GM12878 (cell line): ENCODE measurements around the gene STK16. TPM values are rescaled to one million over a fixed set of nuclear protein-coding genes. Genes with fewer than 3 reads are reported as not detected.

Experiments
- BACH1 ChIP-seq: fragments of 450-650 bp; IDR thresholded peaks from 2 replicates; pipeline ENCODE4 v1.6.1; 2017; ENCODE audit warnings: mild to moderate bottlenecking, borderline replicate concordance
- BHLHE40 ChIP-seq, 2 experiments: fragments of 450-650 bp in 1 of 2; IDR thresholded peaks; 2 replicates each; pipeline ENCODE4 v1.6.1; 2011 to 2017; ENCODE audit warnings: low read depth in 2 of 2, borderline replicate concordance in 1 of 2, improper control_type of control experiment in 1 of 2, low read length in 1 of 2, mild to moderate bottlenecking in 1 of 2
- HCFC1 ChIP-seq: fragments of 150-350 bp; IDR thresholded peaks from 2 replicates; pipeline ENCODE4 v1.6.1; 2014; ENCODE audit warnings: low read length
- MEF2B ChIP-seq: fragments of 450-650 bp; IDR thresholded peaks from 2 replicates; pipeline ENCODE4 v1.6.1; 2018; ENCODE audit warnings: mild to moderate bottlenecking, moderate library complexity; ENCODE audit not compliant: partially characterized antibody, poor library complexity, severe bottlenecking
- MXI1 ChIP-seq: fragments of 150-350 bp; IDR thresholded peaks from 2 replicates; pipeline ENCODE4 v1.6.1; 2011; ENCODE audit warnings: low read depth, mild to moderate bottlenecking, inconsistent platforms, low read length, improper control_type of control experiment
- PML ChIP-seq: IDR thresholded peaks from 2 replicates; pipeline ENCODE4 v1.6.1; 2012; ENCODE audit warnings: low read length, inconsistent platforms
- POLR2A ChIP-seq: IDR thresholded peaks from 2 replicates; pipeline ENCODE4 v1.6.1; 2011; ENCODE audit warnings: low read depth, mild to moderate bottlenecking, low read length
- POU2F2 ChIP-seq: IDR thresholded peaks from 3 replicates; pipeline ENCODE4 v1.6.1; 2011; ENCODE audit warnings: low read depth, mild to moderate bottlenecking, low read length, borderline replicate concordance
- RAD21 ChIP-seq: IDR thresholded peaks from 2 replicates; pipeline ENCODE4 v1.6.1; 2011; ENCODE audit warnings: mild to moderate bottlenecking, low read depth, low read length, moderate library complexity; ENCODE audit not compliant: insufficient read depth
- RB1 ChIP-seq: fragments of 450-650 bp; formaldehyde crosslinking; IDR thresholded peaks from 2 replicates; pipeline ENCODE4 v1.6.1; 2017; ENCODE audit warnings: mild to moderate bottlenecking, borderline replicate concordance
- RBBP5 ChIP-seq: fragments of 200-600 bp; sonication (generic); conservative IDR thresholded peaks from 2 replicates; pipeline ENCODE4 v1.6.1; 2016
- SIN3A ChIP-seq: IDR thresholded peaks from 2 replicates; pipeline ENCODE4 v1.6.1; 2012; ENCODE audit warnings: low read depth, low read length, improper control_type of control experiment
- SMC3 ChIP-seq: IDR thresholded peaks from 2 replicates; pipeline ENCODE4 v1.6.1; 2011; ENCODE audit warnings: low read length, improper control_type of control experiment, borderline replicate concordance
- SP1 ChIP-seq: IDR thresholded peaks from one replicate; pipeline ENCODE4 v1.6.1; 2011; ENCODE audit warnings: low read depth, low read length
- SPI1 ChIP-seq: IDR thresholded peaks from 2 replicates; pipeline ENCODE4 v1.6.1; 2011; ENCODE audit warnings: low read depth, mild to moderate bottlenecking, low read length, moderate library complexity, borderline replicate concordance; ENCODE audit not compliant: insufficient read depth
- SUZ12 ChIP-seq: fragments of 200-600 bp; sonication (generic); IDR thresholded peaks from one replicate; pipeline ENCODE4 v1.6.1; 2018; ENCODE audit warnings: antibody characterized with exemption, mild to moderate bottlenecking; ENCODE audit not compliant: unreplicated experiment
- TARDBP ChIP-seq: IDR thresholded peaks from 2 replicates; pipeline ENCODE4 v1.6.1; 2016; ENCODE audit warnings: borderline replicate concordance
- TCF12 ChIP-seq: IDR thresholded peaks from 2 replicates; pipeline ENCODE4 v1.6.1; 2011; ENCODE audit warnings: low read depth, mild to moderate bottlenecking, low read length
- YBX1 ChIP-seq: fragments of 450-650 bp; IDR thresholded peaks from 2 replicates; pipeline ENCODE4 v1.6.1; 2016; ENCODE audit warnings: antibody characterized with exemption
- ZNF217 ChIP-seq: fragments of 450-650 bp; IDR thresholded peaks from 2 replicates; pipeline ENCODE4 v1.6.1; 2017; ENCODE audit warnings: antibody characterized with exemption, mild to moderate bottlenecking
- ZSCAN29 ChIP-seq: fragments of 450-650 bp; IDR thresholded peaks from 2 replicates; pipeline ENCODE4 v1.6.1; 2017; ENCODE audit warnings: mild to moderate bottlenecking, moderate library complexity
- polyA plus RNA-seq, 11 experiments: library from polyadenylated mRNA; depleted of rRNA in 4 of 11; unstranded in 6 of 11; stranded (reverse) in 5 of 11; fragments of >200 nt; fragmentation: Nextera tagmentation in 4 of 11; fragmentation: Illumina TruSeq in 1 of 11; extraction: Ambion mirVana in 4 of 11; extraction: Trizol in 1 of 11; gene quantifications; 1 replicate in 1 of 11; 2 replicates in 10 of 11; pipeline versions ENCODE4 v1.2.1 to v1.2.3, GENCODE V29; 2011 to 2016; ENCODE audit warnings: inconsistent platforms in 2 of 11, missing spikeins in 2 of 11, low read depth in 1 of 11
- total RNA-seq, 4 experiments: library from RNA; depleted of rRNA in 3 of 4; stranded (reverse); fragments of >200 nt in 3 of 4; fragmentation: Illumina TruSeq in 1 of 4; extraction: Trizol in 1 of 4; gene quantifications; 2 replicates each; pipeline versions ENCODE4 v1.2.1 to v1.2.3, GENCODE V29; 2013 to 2021
- TF ChIP-seq, protein P1 (sequence below): fragments of 450-650 bp; formaldehyde crosslinking; IDR thresholded peaks from 2 replicates; pipeline ENCODE4 v1.4.0; 2022; ENCODE audit warnings: mild to moderate bottlenecking, moderate library complexity
- TF ChIP-seq, protein P2 (sequence below): fragments of 450-650 bp; conservative IDR thresholded peaks from 2 replicates; pipeline ENCODE4 v1.6.1; 2017; ENCODE audit warnings: mild to moderate bottlenecking, moderate library complexity
- TF ChIP-seq, protein P3 (sequence below): IDR thresholded peaks from 2 replicates; pipeline ENCODE4 v1.6.1; 2012; ENCODE audit warnings: low read depth, low read length, improper control_type of control experiment
- TF ChIP-seq, protein P4 (sequence below): IDR thresholded peaks from 2 replicates; pipeline ENCODE4 v1.6.1; 2011; ENCODE audit warnings: low read depth, mild to moderate bottlenecking, low read length, moderate library complexity, borderline replicate concordance; ENCODE audit errors: extremely low read depth

The STK16 gene
- total and polyA plus RNA-seq, 10 of the 15 experiments (the other 5 are each of a cell fraction or from before 2014, with no cell fraction given) = 4.3 to 50.1 (median 17.9) TPM

DNA sequence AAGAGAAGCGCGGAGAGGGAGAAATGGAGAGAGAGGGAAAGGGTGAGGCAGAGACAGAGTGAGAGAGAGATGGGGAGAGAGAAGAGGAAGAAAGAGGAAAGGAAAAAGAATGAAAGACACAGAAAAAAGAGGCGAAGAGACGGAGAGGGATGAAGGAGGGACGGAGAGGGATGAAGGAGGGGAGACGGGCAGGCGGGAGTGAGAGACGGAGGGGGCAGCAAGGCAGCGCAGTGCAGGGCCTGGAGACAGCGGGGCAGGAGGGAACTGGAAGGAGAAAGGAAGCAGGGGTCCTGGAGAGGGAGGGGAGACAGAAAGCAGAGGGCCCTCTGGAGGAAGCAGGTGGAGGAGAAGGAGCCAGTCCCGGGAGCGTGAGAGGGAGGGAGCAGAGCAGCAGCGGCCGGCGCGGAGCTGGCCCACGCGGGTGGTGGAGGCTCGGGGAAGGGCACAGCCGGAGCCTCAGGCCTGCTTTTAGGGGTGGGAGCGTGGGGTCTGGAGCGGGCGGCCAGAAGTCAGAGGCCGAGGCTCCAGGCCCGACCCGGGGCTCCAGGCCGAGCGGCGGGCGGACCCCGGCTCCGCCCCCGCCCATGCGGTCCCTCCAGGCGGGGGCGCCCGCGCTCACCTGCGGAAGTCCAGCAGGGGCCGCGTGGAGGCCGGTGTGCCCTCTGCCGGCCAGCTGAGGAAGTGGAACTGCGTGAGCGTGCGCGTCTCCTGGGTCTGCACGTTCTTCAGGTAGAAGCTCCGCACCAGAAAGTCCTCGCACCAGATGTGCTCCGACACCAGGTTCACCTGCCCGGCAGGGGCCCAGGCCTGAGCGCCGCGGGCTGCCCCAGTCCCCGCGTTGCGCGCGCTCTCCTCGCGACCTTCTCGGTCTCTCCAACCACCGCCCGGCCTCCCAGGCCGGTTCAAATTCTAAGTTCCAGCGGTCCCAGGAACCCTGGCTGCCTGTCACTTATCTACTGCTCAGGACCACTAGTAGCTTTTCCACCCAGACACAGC is 49.4 kb downstream of the STK16 start (continued):
- 0 out of 2 replicates have a peak, but pooled peaks have one; percentile 41 for TF ChIP-seq MXI1
- TF ChIP-seq SMC3 = peak; percentile 95
- peak; percentile 73; the same call in 1 of the 2 replicates for TF ChIP-seq ZSCAN29
- TF ChIP-seq, protein P1, sequence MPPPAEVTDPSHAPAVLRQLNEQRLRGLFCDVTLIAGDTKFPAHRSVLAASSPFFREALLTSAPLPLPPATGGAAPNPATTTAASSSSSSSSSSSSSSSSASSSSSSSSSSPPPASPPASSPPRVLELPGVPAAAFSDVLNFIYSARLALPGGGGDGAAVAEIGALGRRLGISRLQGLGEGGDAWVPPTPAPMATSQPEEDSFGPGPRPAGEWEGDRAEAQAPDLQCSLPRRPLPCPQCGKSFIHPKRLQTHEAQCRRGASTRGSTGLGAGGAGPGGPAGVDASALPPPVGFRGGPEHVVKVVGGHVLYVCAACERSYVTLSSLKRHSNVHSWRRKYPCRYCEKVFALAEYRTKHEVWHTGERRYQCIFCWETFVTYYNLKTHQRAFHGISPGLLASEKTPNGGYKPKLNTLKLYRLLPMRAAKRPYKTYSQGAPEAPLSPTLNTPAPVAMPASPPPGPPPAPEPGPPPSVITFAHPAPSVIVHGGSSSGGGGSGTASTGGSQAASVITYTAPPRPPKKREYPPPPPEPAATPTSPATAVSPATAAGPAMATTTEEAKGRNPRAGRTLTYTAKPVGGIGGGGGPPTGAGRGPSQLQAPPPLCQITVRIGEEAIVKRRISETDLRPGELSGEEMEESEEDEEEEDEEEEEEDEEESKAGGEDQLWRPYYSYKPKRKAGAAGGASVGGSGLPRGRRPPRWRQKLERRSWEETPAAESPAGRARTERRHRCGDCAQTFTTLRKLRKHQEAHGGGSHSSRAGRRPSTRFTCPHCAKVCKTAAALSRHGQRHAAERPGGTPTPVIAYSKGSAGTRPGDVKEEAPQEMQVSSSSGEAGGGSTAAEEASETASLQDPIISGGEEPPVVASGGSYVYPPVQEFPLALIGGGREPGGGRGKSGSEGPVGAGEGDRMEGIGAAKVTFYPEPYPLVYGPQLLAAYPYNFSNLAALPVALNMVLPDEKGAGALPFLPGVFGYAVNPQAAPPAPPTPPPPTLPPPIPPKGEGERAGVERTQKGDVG (CRISPR knock-in tag) = no peak
- TF ChIP-seq BACH1 = peak; percentile 91
- TF ChIP-seq TARDBP = peak; percentile 53; the same call in 1 of the 2 replicates
- TF ChIP-seq, protein P2, sequence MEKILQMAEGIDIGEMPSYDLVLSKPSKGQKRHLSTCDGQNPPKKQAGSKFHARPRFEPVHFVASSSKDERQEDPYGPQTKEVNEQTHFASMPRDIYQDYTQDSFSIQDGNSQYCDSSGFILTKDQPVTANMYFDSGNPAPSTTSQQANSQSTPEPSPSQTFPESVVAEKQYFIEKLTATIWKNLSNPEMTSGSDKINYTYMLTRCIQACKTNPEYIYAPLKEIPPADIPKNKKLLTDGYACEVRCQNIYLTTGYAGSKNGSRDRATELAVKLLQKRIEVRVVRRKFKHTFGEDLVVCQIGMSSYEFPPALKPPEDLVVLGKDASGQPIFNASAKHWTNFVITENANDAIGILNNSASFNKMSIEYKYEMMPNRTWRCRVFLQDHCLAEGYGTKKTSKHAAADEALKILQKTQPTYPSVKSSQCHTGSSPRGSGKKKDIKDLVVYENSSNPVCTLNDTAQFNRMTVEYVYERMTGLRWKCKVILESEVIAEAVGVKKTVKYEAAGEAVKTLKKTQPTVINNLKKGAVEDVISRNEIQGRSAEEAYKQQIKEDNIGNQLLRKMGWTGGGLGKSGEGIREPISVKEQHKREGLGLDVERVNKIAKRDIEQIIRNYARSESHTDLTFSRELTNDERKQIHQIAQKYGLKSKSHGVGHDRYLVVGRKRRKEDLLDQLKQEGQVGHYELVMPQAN = peak; percentile 81
- peak; percentile 53 for TF ChIP-seq TCF12
- peak; percentile 58; the same call in 1 of the 3 replicates for TF ChIP-seq POU2F2
- TF ChIP-seq POLR2A = peak; percentile 77
- TF ChIP-seq BHLHE40 (IDR thresholded peaks at IDR 0.05; ENCODE audit: borderline replicate concordance in 1 of 2, low read depth in 2 of 2, low read length in 1 of 2) = peak; percentile 90 to 95
- peak; percentile 85 for TF ChIP-seq ZNF217
- TF ChIP-seq HCFC1 = peak; percentile 39; the same call in 1 of the 2 replicates
- TF ChIP-seq, protein P3, sequence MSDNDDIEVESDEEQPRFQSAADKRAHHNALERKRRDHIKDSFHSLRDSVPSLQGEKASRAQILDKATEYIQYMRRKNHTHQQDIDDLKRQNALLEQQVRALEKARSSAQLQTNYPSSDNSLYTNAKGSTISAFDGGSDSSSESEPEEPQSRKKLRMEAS = peak; percentile 91
- no peak for TF ChIP-seq SUZ12
- TF ChIP-seq YBX1 = 0 out of 2 replicates have a peak, but pooled peaks have one; percentile 55
- TF ChIP-seq MEF2B = peak; percentile 27
- TF ChIP-seq SIN3A = no peak
- TF ChIP-seq, protein P4, sequence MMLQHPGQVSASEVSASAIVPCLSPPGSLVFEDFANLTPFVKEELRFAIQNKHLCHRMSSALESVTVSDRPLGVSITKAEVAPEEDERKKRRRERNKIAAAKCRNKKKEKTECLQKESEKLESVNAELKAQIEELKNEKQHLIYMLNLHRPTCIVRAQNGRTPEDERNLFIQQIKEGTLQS = peak; percentile 51; the same call in 1 of the 2 replicates
- peak; percentile 77 for TF ChIP-seq RAD21
- no peak for TF ChIP-seq RBBP5
- peak; percentile 74 for TF ChIP-seq SPI1
- peak; percentile 68 for TF ChIP-seq SP1
- TF ChIP-seq PML = no peak
- TF ChIP-seq RB1 = peak; percentile 92; the same call in 1 of the 2 replicates
